Kidney (tissue), 22 donors: Measurements from ENCODE around the gene HAUS5. TPM values are rescaled to one million over a fixed set of nuclear protein-coding genes. Genes with fewer than 3 reads are reported as not detected.
A peak's percentile ranks its signal among the peaks of the same experiment; 100 is the strongest.

Source experiments
- DNase-seq, 5 donors: peaks; one replicate each; pipeline ENCODE4 v3.0.0-alpha.2; 2013 to 2020
- FAIRE-seq: peaks from 2 replicates; lab custom pipeline; 2012; peaks lifted over from hg19 to GRCh38; lab: Jason Lieb, UNC
- H3K27ac ChIP-seq, 2 donors: one replicate each; pipeline ENCODE4 v1.7.0; 2013; ENCODE audit warnings: low read depth in 2 of 2, low read length in 2 of 2, inconsistent platforms in 1 of 2
- H3K27me3 ChIP-seq: one replicate; pipeline ENCODE4 v1.7.1; 2013; ENCODE audit warnings: low read length, inconsistent platforms; ENCODE audit not compliant: control insufficient read depth, insufficient read depth
- H3K36me3 ChIP-seq, 3 donors: one replicate each; pipeline versions ENCODE4 v1.7.0 to v1.7.1; 2013; ENCODE audit warnings: low read length in 3 of 3, control low read depth in 1 of 3, inconsistent platforms in 1 of 3; ENCODE audit not compliant: insufficient read depth in 3 of 3, control insufficient read depth in 2 of 3
- H3K4me1 ChIP-seq, 3 donors: one replicate each; pipeline versions ENCODE4 v1.7.0 to v1.7.1; 2013; ENCODE audit warnings: low read length in 3 of 3, inconsistent platforms in 1 of 3, low read depth in 1 of 3; ENCODE audit not compliant: control insufficient read depth in 2 of 3, insufficient read depth in 2 of 3
- H3K4me3 ChIP-seq, 3 donors: one replicate each; pipeline versions ENCODE4 v1.7.0 to v1.8.1; 2013; ENCODE audit warnings: low read length in 3 of 3, control low read depth in 1 of 3, inconsistent platforms in 1 of 3
- H3K9ac ChIP-seq, 3 donors: one replicate each; pipeline versions ENCODE4 v1.7.0 to v1.7.1; 2013; ENCODE audit warnings: low read length in 3 of 3, control low read depth in 1 of 3, inconsistent platforms in 1 of 3
- H3K9me3 ChIP-seq, 3 donors: one replicate each; pipeline versions ENCODE4 v1.7.0 to v1.7.1; 2013; ENCODE audit warnings: low read length in 3 of 3, control low read depth in 1 of 3, inconsistent platforms in 1 of 3; ENCODE audit not compliant: control insufficient read depth in 2 of 3, insufficient read depth in 1 of 3
- CTCF ChIP-seq: IDR thresholded peaks from 3 replicates; pipeline ENCODE4 v1.5.1; 2012; ENCODE audit warnings: mild to moderate bottlenecking, moderate library complexity, borderline replicate concordance; ENCODE audit not compliant: insufficient read depth; ENCODE audit errors: extremely low read depth
- intact Hi-C: fragments of 100-400 bp; cut with DNase I; formaldehyde crosslinking; loops from one replicate; pipeline ENCODE4 v1.11.1; 2022
- long read RNA-seq, 10 donors: library from polyadenylated mRNA in 1 of 10; unstranded in 1 of 10; transcript quantifications; one replicate each; pipeline ENCODE4 v2.0.0 and lab custom pipeline, GENCODE V29; 2021 to 2026
- polyA plus RNA-seq: library from polyadenylated mRNA; stranded (reverse); fragments of 350-450 nt; fragmentation: Illumina TruSeq; extraction: RNeasy Lipid Tissue Mini Kit (QIAGEN cat#74804); gene quantifications from one replicate; pipeline ENCODE4 v1.2.3, GENCODE V29; 2014; ENCODE audit warnings: low read depth, low replicate concordance; ENCODE audit not compliant: insufficient read depth
- total RNA-seq: library from RNA; stranded (reverse); fragmentation: NEBNext Ultra II Directional; extraction: Animal tissue kit (Norgen Biotek cat#: 25700); gene quantifications from one replicate; pipeline ENCODE4 v1.2.1, GENCODE V29; 2021
- donor health status: control.
- donor health status: control.
- donor health status: control.
- donor health status: control.
- donor health status: control.
- donor health status: DM: yes; HTN: yes; CAD: no.
- donor health status: Normal renal cell carcinoma (clear cell type).

Gene HAUS5
- total RNA-seq (15.9 TPM), polyA plus RNA-seq (6.8 TPM)
- long read RNA-seq, donor 1, full-length matches to known transcripts: 6 of 6 reads
- long read RNA-seq, donor 1, partial matches to known transcripts: 0 of 6 reads
- long read RNA-seq, donor 1, other reads (novel, unspliced or antisense): 0 of 6 reads
- long read RNA-seq, donor 2, partial matches to known transcripts: 0 of 2 reads
- long read RNA-seq, donor 2, other reads (novel, unspliced or antisense): 0 of 2 reads
- long read RNA-seq, donor 3, full-length matches to known transcripts: 5 of 5 reads
- long read RNA-seq, donor 3, partial matches to known transcripts: 0 of 5 reads
- long read RNA-seq, donor 3, other reads (novel, unspliced or antisense): 0 of 5 reads
- long read RNA-seq, donor 4, full-length matches to known transcripts: 6 of 6 reads
- long read RNA-seq, donor 4, partial matches to known transcripts: 0 of 6 reads
- long read RNA-seq, donor 4, other reads (novel, unspliced or antisense): 0 of 6 reads
- long read RNA-seq, donor 5: 0 reads
- long read RNA-seq, donor 6: 0 reads
- long read RNA-seq, donor 7, full-length matches to known transcripts: 4 of 14 reads
- long read RNA-seq, donor 7, partial matches to known transcripts: 7 of 14 reads
- long read RNA-seq, donor 7, other reads (novel, unspliced or antisense): 3 of 14 reads
- long read RNA-seq, donor 8, full-length matches to known transcripts: 1 of 1 reads
- long read RNA-seq, donor 8, partial matches to known transcripts: 0 of 1 reads
- long read RNA-seq, donor 8, other reads (novel, unspliced or antisense): 0 of 1 reads
- long read RNA-seq, donor 9, partial matches to known transcripts: 0 of 2 reads
- long read RNA-seq, donor 9, other reads (novel, unspliced or antisense): 0 of 2 reads
- long read RNA-seq, donor 10, full-length matches to known transcripts: 3 of 3 reads
- long read RNA-seq, donor 10, partial matches to known transcripts: 0 of 3 reads
- long read RNA-seq, donor 10, other reads (novel, unspliced or antisense): 0 of 3 reads

GRCh38 chr19:35612559-35613321, at the start of gene HAUS5:
HAUS5 (plus strand) TSS chr19:35612735; CDS start chr19:35612795, 60 bp downstream.
- Histone ChIP-seq H3K9me3 (no peaks in the 10 kb centered on the region), H3K4me1 (peaks cover 0 to 12% (median 10%) of the 10 kb centered on the region in 3 donors), H3K27ac (no peak within 1 kb of the TSS), H3K36me3 (peaks cover 0 to 2% (median 0%) of the 10 kb centered on the region in 3 donors), H3K4me3 (peak within 1 kb of the TSS; percentile 64 to 97 (median 89)), H3K9ac (peak within 1 kb of the TSS; percentile 68 to 99 (median 98)), H3K27me3 (no peaks in the 10 kb centered on the region)
- TF ChIP-seq CTCF: peak; percentile 27
- FAIRE-seq: peak; percentile 89
- intact Hi-C loops: no loop called here
- DNase-seq: peak; percentile 96 to 98 (median 97)

GRCh38 chr19:35562776-35563175, 49.8 kb upstream of the HAUS5 start:
- Histone ChIP-seq H3K27ac (no peak overlapping the region), H3K9ac (no peak overlapping the region), H3K36me3 (no peaks in the 10 kb centered on the region), H3K9me3 (no peaks in the 10 kb centered on the region), H3K4me1 (no peaks in the 10 kb centered on the region), H3K4me3 (no peak overlapping the region), H3K27me3 (no peaks in the 10 kb centered on the region)
- DNase-seq (no peak), FAIRE-seq (no peak)
- TF ChIP-seq CTCF: no peak
- intact Hi-C loops: no loop called here

GRCh38 chr19:35563207-35563829, 49.2 kb upstream of the HAUS5 start, which contains the start of gene ATP4A:
ATP4A (minus strand) TSS chr19:35563658; CDS start chr19:35563629, 29 bp downstream.
- peak in 2 of 5 donors; percentile 31 to 68 for DNase-seq
- intact Hi-C loops: no loop called here
- H3K9me3 ChIP-seq: no peaks in the 10 kb centered on the region
- H3K9ac ChIP-seq: no peak within 1 kb of the TSS
- no peaks in the 10 kb centered on the region for H3K4me1 ChIP-seq
- H3K36me3 ChIP-seq: no peaks in the 10 kb centered on the region
- no peak within 1 kb of the TSS for H3K27ac ChIP-seq
- no peak within 1 kb of the TSS for H3K4me3 ChIP-seq
- H3K27me3 ChIP-seq: no peaks in the 10 kb centered on the region
- no peak for FAIRE-seq
- TF ChIP-seq CTCF: no peak
